Upper lobe of left lung (tissue), 6 donors: ENCODE measurements around the gene PHF2. TPM values are rescaled to one million over a fixed set of nuclear protein-coding genes. Genes with fewer than 3 reads are reported as not detected.

ENCODE experiments used
- ATAC-seq, 2 donors: fragments of 200-7000 bp; cut with Tn5 transposase; one replicate each; pipeline ENCODE4 v1.9.1; 2022; ENCODE audit warnings: mild to moderate bottlenecking in 2 of 2, moderate library complexity in 2 of 2; ENCODE audit not compliant: low FRiP score in 2 of 2
- DNase-seq, 2 donors: peaks; one replicate each; pipeline ENCODE4 v3.0.0-alpha.2; 2019 to 2020
- H3K27ac ChIP-seq, 4 donors: fragments of 200-600 bp; sonication (generic); one replicate each; pipeline ENCODE4 v1.5.1; 2016 to 2019
- H3K27me3 ChIP-seq, 4 donors: fragments of 200-600 bp; sonication (generic); one replicate each; pipeline ENCODE4 v1.5.1; 2017 to 2019
- H3K36me3 ChIP-seq, 4 donors: fragments of 200-600 bp; sonication (generic); one replicate each; pipeline ENCODE4 v1.5.1; 2016 to 2019
- H3K4me1 ChIP-seq, 4 donors: fragments of 200-600 bp; sonication (generic); one replicate each; pipeline ENCODE4 v1.5.1; 2018 to 2019
- H3K4me3 ChIP-seq, 4 donors: fragments of 200-600 bp; sonication (generic); one replicate each; pipeline ENCODE4 v1.5.1; 2017 to 2019; ENCODE audit warnings: mild to moderate bottlenecking in 2 of 4, moderate library complexity in 1 of 4
- H3K9me3 ChIP-seq, 4 donors: fragments of 200-600 bp; sonication (generic); one replicate each; pipeline ENCODE4 v1.5.1; 2018 to 2019
- EP300 ChIP-seq, 4 donors: sonication (generic); formaldehyde crosslinking; IDR thresholded peaks; one replicate each; pipeline ENCODE4 v1.5.1; 2017; ENCODE audit warnings: antibody characterized with exemption in 4 of 4, control low read depth in 2 of 4
- POLR2A ChIP-seq, 4 donors: fragments of 450-650 bp; IDR thresholded peaks; one replicate each; pipeline ENCODE4 v1.5.1; 2016 to 2017; ENCODE audit warnings: antibody characterized with exemption in 4 of 4, mild to moderate bottlenecking in 2 of 4
- POLR2AphosphoS5 ChIP-seq, 2 donors: sonication (generic); formaldehyde crosslinking; IDR thresholded peaks; one replicate each; pipeline ENCODE4 v1.5.1; 2017; ENCODE audit warnings: antibody characterized with exemption in 2 of 2
- WGBS, 2 donors: methylation state at CpG; one replicate each; pipeline ENCODE4 v1.1.5; 2017 to 2018; 5-methylcytosine and 5-hydroxymethylcytosine counted together
- total RNA-seq, 6 donors: library from RNA; depleted of rRNA in 4 of 6; stranded (reverse); fragments of >200 nt in 4 of 6; gene quantifications; one replicate each; pipeline versions ENCODE4 v1.1.0 to v1.2.1, GENCODE V29; 2016 to 2021
- TF ChIP-seq, protein P1 (sequence below), 6 experiments: fragments of 450-650 bp in 4 of 6; fragments of 200-600 bp in 2 of 6; sonication (generic) in 2 of 6; IDR thresholded peaks; one replicate each; pipeline ENCODE4 v1.5.1; 2016 to 2019; ENCODE audit warnings: antibody characterized with exemption in 6 of 6
- donor health status: DM: no; HTN: no; CAD: no; lungs with moderate emphysema.
- donor health status: DM: no; HTN: yes; CAD: no; lungs with severe emphysema.

Gene PHF2
- total RNA-seq, 6 donors from 2014 or later: 33.6 to 41.7 (median 37.9) TPM

DNA sequence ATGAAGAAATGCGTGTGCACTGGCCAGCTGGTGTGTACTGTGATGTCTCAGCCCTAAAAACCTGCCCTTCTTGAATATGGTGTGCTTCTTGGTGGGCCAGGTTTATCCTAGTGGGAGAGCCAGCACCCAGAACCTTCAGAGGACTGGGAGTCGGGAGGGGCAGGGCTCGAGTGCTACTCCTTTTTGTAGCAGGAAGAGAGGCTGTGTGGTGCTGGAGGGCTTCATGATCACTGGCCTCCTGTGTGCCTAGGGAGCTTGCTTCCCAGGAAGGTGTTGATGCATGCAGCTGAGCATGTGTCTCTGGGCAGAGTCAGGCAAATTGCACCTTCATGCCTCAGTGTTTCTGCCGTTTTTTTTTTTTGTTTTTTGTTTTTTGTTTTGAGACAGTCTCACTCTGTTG, 20.0 kb downstream of the PHF2 start:
- peak in 1 of 2 donors; percentile 8 for DNase-seq
- Histone ChIP-seq H3K27me3 (no peaks in the 10 kb centered on the region), H3K27ac (no peak overlapping the region), H3K4me1 (peaks cover 32 to 63% (median 37%) of the 10 kb centered on the region in 4 donors), H3K36me3 (no peaks in the 10 kb centered on the region), H3K9me3 (no peaks in the 10 kb centered on the region), H3K4me3 (no peak overlapping the region)
- 73 to 75% methylated on average over 4 of the region's 4 CpGs for WGBS, 2 donors
- TF ChIP-seq, protein P1, sequence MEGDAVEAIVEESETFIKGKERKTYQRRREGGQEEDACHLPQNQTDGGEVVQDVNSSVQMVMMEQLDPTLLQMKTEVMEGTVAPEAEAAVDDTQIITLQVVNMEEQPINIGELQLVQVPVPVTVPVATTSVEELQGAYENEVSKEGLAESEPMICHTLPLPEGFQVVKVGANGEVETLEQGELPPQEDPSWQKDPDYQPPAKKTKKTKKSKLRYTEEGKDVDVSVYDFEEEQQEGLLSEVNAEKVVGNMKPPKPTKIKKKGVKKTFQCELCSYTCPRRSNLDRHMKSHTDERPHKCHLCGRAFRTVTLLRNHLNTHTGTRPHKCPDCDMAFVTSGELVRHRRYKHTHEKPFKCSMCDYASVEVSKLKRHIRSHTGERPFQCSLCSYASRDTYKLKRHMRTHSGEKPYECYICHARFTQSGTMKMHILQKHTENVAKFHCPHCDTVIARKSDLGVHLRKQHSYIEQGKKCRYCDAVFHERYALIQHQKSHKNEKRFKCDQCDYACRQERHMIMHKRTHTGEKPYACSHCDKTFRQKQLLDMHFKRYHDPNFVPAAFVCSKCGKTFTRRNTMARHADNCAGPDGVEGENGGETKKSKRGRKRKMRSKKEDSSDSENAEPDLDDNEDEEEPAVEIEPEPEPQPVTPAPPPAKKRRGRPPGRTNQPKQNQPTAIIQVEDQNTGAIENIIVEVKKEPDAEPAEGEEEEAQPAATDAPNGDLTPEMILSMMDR (IDR thresholded peaks at IDR 0.05): no peak
- TF ChIP-seq POLR2A (IDR thresholded peaks at IDR 0.05): no peak
- no peak for TF ChIP-seq POLR2AphosphoS5 (IDR thresholded peaks at IDR 0.05)
- TF ChIP-seq EP300 (IDR thresholded peaks at IDR 0.05): no peak
- no peak for ATAC-seq

DNA sequence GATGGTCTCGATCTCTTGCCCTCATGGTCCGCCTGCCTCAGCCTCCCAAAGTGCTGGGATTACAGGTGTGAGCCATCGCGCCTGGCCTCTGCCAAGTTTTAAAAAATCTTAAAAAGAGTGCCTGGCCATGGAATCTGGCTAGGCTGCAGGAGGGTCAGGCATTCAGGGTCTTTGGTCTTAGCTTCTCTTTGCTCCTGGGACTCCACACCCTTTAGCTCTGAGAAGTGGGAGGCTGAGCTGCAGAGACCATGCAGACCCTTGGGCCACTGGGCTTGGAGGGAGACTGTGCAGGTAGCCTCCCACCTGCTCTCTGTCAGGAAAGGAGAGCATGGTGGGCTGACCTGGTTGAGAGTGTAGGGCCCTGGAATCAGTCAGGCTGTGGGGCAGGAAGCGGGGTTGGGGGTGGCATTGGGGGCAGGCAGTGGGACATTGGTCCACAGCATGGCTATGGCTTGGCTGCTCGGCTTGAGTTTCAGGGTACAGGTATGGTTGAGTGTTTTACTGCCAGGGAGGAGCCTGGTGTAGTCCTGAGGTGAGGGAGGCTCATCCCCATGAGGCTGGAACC, 20.8 kb downstream of the PHF2 start:
- no peak for ATAC-seq
- no peak for DNase-seq

DNA sequence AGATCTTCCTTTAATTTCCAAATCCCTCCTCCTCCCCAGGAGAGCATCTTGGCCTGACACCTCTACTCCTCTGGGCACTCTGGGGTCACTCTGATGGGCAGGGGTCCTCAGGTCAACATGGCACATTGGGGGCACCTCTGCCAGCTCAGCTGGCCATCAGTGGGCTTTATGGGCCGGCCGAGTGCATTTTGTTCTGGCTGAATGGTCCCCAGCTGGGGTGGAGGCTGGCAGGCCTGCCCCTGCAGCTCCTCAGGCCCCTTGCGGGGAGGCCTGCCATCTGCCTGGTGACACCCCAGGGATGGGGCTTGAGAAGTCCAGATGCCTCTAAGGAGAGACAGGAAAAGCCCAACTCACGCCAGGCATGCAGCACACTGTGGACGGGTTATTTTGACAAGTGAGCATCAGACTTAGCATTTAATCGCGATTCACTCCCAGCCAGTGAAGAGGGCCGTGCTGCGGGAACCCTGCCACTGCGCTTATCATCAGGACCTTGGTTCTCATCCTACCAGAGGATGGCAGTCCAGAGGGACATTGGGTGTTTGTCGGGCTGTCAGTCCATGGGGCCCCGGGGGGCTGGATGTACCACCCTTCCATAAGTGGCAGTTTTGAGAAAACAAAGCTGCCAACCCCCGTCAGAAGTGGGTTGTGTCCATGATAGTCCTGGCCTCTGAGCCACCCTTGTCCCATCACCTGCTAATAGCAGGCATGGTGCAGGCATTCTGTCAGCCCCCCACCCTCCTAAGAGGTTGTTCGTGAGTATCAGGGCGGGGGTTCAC, 21.7 kb downstream of the PHF2 start:
- Histone ChIP-seq H3K4me1 (peaks cover 32 to 50% (median 37%) of the 10 kb centered on the region in 4 donors), H3K4me3 (no peak overlapping the region), H3K36me3 (no peaks in the 10 kb centered on the region), H3K27me3 (no peaks in the 10 kb centered on the region), H3K9me3 (no peaks in the 10 kb centered on the region), H3K27ac (peak overlapping the region in 2 of 4 donors; percentile 14 to 22)
- peak in 1 of 2 donors; percentile 13 for DNase-seq
- WGBS, 2 donors: 84 to 88% methylated on average over 9 to 13 of the region's 15 CpGs
- ATAC-seq: no peak
- TF ChIP-seq, protein P1 (IDR thresholded peaks at IDR 0.05): no peak
- TF ChIP-seq POLR2AphosphoS5 (IDR thresholded peaks at IDR 0.05): no peak
- no peak for TF ChIP-seq POLR2A (IDR thresholded peaks at IDR 0.05)
- TF ChIP-seq EP300 (IDR thresholded peaks at IDR 0.05): no peak

More for the DNA sequence above, 20.8 kb downstream of the PHF2 start:
- TF ChIP-seq POLR2AphosphoS5 (IDR thresholded peaks at IDR 0.05) (no peak), POLR2A (IDR thresholded peaks at IDR 0.05) (no peak), EP300 (IDR thresholded peaks at IDR 0.05) (no peak)
- TF ChIP-seq, protein P1 (IDR thresholded peaks at IDR 0.05): no peak
- Histone ChIP-seq H3K4me3 (no peak overlapping the region), H3K9me3 (no peaks in the 10 kb centered on the region), H3K4me1 (peaks cover 32 to 56% (median 38%) of the 10 kb centered on the region in 4 donors), H3K27ac (peak overlapping the region in 1 of 4 donors; percentile 22), H3K27me3 (no peaks in the 10 kb centered on the region), H3K36me3 (no peaks in the 10 kb centered on the region)
- WGBS, 2 donors: 98 to 99% methylated on average over 6 of the region's 6 CpGs

DNA sequence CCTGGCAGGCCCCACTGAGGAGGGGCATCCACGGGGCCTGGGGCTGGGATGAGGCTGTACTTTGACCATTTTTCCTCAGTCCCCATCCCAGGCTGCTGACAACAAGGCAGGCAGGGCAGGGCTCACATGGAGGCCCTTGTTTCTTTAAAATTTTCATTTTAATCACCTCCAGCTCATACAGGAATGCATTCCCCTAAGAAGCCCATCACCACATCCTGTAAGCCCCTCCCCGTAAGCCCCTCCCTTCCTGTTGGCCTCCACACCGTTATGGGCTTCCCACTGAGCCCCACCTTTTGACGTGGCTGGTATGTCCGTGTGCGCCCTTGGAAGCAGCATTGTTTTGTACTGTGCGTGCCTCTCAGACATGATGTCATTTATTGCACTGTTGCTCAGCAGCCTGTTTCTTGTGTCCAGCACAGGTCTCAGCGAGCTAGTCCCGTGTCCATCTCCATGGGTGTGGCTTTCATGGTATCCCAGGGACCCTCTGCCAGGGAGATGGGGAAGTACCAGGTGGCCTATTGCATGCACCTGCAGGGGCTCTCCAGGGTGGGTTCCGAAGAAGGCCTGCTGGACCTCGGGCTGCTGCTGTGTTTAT, 22.4 kb downstream of the PHF2 start:
- no peak overlapping the region for H3K4me3 ChIP-seq
- no peak for TF ChIP-seq POLR2A (IDR thresholded peaks at IDR 0.05)
- no peak for TF ChIP-seq EP300 (IDR thresholded peaks at IDR 0.05)
- TF ChIP-seq, protein P1 (IDR thresholded peaks at IDR 0.05): no peak
- TF ChIP-seq POLR2AphosphoS5 (IDR thresholded peaks at IDR 0.05): no peak
- no peaks in the 10 kb centered on the region for H3K36me3 ChIP-seq
- H3K4me1 ChIP-seq: peaks cover 26 to 45% (median 34%) of the 10 kb centered on the region in 4 donors
- DNase-seq (peak in 1 of 2 donors; percentile 14), ATAC-seq (peak in 1 of 2 donors; percentile 76)
- 50 to 53% methylated on average over 8 to 11 of the region's 11 CpGs for WGBS, 2 donors
- H3K27ac ChIP-seq: peak overlapping the region in 2 of 4 donors; percentile 14 to 22
- H3K9me3 ChIP-seq: no peaks in the 10 kb centered on the region
- H3K27me3 ChIP-seq: no peaks in the 10 kb centered on the region
